OCI-LY3 (cell line): Measurements from ENCODE around the gene IL11.

Source experiments
- H2AFZ ChIP-seq: fragments of 200-600, 300-600 bp; shearing (Covaris generic); 2 replicates; pipeline ENCODE4 v1.6.0; 2014; ENCODE audit warnings: antibody characterized with exemption, low read depth, low read length
- H3K27ac ChIP-seq: fragments of 200-600, 300-600 bp; sonication (generic); 2 replicates; pipeline ENCODE4 v1.5.1; 2014; ENCODE audit warnings: mild to moderate bottlenecking, low read length, moderate library complexity, mixed read lengths
- H3K27me3 ChIP-seq: fragments of 200-600, 300-600 bp; sonication (generic); 2 replicates; pipeline ENCODE4 v1.6.1; 2014; ENCODE audit warnings: low read depth, low read length, mixed read lengths
- H3K36me3 ChIP-seq: fragments of 200-600, 300-600 bp; sonication (generic); replicated peaks from 2 replicates; pipeline ENCODE3; 2014; ENCODE audit warnings: low read depth, low read length, mixed read lengths
- H3K4me1 ChIP-seq: fragments of 300-600, 200-600 bp; sonication (generic); 2 replicates; pipeline ENCODE4 v1.6.1; 2014; ENCODE audit warnings: low read length, mixed read lengths
- H3K4me2 ChIP-seq: fragments of 200-600, 300-600 bp; sonication (generic); 2 replicates; pipeline ENCODE4 v1.6.1; 2014; ENCODE audit warnings: low read length, mixed read lengths
- H3K4me3 ChIP-seq: fragments of 300-600, 200-600 bp; sonication (generic); 2 replicates; pipeline ENCODE4 v1.5.1; 2014; ENCODE audit warnings: antibody characterized with exemption, mild to moderate bottlenecking, low read length, moderate library complexity
- H3K79me2 ChIP-seq: fragments of 300-600, 200-600 bp; shearing (Covaris generic); 2 replicates; pipeline ENCODE4 v1.6.1; 2014; ENCODE audit warnings: mild to moderate bottlenecking, low read length, mixed read lengths
- H3K9ac ChIP-seq: fragments of 300-600, 200-600 bp; shearing (Covaris generic); 2 replicates; pipeline ENCODE4 v1.6.0; 2014; ENCODE audit warnings: mild to moderate bottlenecking, low read length, moderate library complexity
- H3K9me3 ChIP-seq: fragments of 200-600, 300-600 bp; shearing (Covaris generic); 2 replicates; pipeline ENCODE4 v1.6.1; 2014; ENCODE audit warnings: low read length, mixed read lengths; ENCODE audit not compliant: insufficient read depth
- H4K20me1 ChIP-seq: fragments of 200-600, 300-600 bp; sonication (generic); 2 replicates; pipeline ENCODE4 v1.6.1; 2016; ENCODE audit warnings: low read length, mixed read lengths; ENCODE audit not compliant: insufficient read depth
- EZH2phosphoT487 ChIP-seq: fragments of 200-600 bp; shearing (Covaris generic); IDR thresholded peaks from 2 replicates; pipeline ENCODE4 v1.6.1; 2018; ENCODE audit warnings: antibody characterized with exemption, mixed run types, low read depth
- TF ChIP-seq, protein P1 (sequence below): fragments of 200-600, 300-600 bp; sonication (generic); IDR thresholded peaks from 2 replicates; pipeline ENCODE4 v1.5.1; 2014; ENCODE audit warnings: antibody characterized with exemption, low read length, low read depth

Gene IL11

GRCh38 chr19:55372316-55373081, 2.2 kb upstream of the IL11 start:
- Histone ChIP-seq H3K27ac (no peak overlapping the region), H3K27me3 (peaks cover 21% of the 10 kb centered on the region), H3K79me2 (no peaks in the 10 kb centered on the region), H3K4me3 (no peak overlapping the region), H3K9ac (no peak overlapping the region), H3K4me1 (peaks cover 11% of the 10 kb centered on the region), H3K4me2 (no peak overlapping the region), H2AFZ (no peak overlapping the region), H3K9me3 (no peaks in the 10 kb centered on the region), H4K20me1 (no peaks in the 10 kb centered on the region), H3K36me3 (no peaks in the 10 kb centered on the region)
- TF ChIP-seq, protein P1, sequence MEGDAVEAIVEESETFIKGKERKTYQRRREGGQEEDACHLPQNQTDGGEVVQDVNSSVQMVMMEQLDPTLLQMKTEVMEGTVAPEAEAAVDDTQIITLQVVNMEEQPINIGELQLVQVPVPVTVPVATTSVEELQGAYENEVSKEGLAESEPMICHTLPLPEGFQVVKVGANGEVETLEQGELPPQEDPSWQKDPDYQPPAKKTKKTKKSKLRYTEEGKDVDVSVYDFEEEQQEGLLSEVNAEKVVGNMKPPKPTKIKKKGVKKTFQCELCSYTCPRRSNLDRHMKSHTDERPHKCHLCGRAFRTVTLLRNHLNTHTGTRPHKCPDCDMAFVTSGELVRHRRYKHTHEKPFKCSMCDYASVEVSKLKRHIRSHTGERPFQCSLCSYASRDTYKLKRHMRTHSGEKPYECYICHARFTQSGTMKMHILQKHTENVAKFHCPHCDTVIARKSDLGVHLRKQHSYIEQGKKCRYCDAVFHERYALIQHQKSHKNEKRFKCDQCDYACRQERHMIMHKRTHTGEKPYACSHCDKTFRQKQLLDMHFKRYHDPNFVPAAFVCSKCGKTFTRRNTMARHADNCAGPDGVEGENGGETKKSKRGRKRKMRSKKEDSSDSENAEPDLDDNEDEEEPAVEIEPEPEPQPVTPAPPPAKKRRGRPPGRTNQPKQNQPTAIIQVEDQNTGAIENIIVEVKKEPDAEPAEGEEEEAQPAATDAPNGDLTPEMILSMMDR, result no peak
- TF ChIP-seq EZH2phosphoT487, result no peak

- H4K20me1 ChIP-seq, result no peaks in the 10 kb centered on the region
- H3K4me2 ChIP-seq, result no peak overlapping the region
- no peak overlapping the region for H2AFZ ChIP-seq
- H3K9ac ChIP-seq, result no peak overlapping the region
- TF ChIP-seq EZH2phosphoT487, result no peak
- TF ChIP-seq, protein P1, result no peak
- H3K27ac ChIP-seq, result no peak overlapping the region
- peaks cover 6% of the 10 kb centered on the region; the same call in 1 of the 2 replicates for H3K4me1 ChIP-seq
- H3K9me3 ChIP-seq, result no peaks in the 10 kb centered on the region
- H3K4me3 ChIP-seq, result no peak overlapping the region
- peaks cover 21% of the 10 kb centered on the region for H3K27me3 ChIP-seq
- no peaks in the 10 kb centered on the region for H3K79me2 ChIP-seq
- H3K36me3 ChIP-seq, result no peaks in the 10 kb centered on the region
Observed at GRCh38 chr19:55369653-55370304, 484 bp downstream of the IL11 start.

GRCh38 chr19:55368701-55369563, 1.3 kb downstream of the IL11 start:
- Histone ChIP-seq H3K27me3 (peaks cover 18% of the 10 kb centered on the region), H3K36me3 (no peaks in the 10 kb centered on the region), H3K9ac (no peak overlapping the region), H2AFZ (no peak overlapping the region), H3K4me3 (no peak overlapping the region), H3K79me2 (no peaks in the 10 kb centered on the region), H4K20me1 (no peaks in the 10 kb centered on the region), H3K9me3 (no peaks in the 10 kb centered on the region), H3K4me2 (no peak overlapping the region), H3K27ac (no peak overlapping the region), H3K4me1 (peaks cover 6% of the 10 kb centered on the region; the same call in 1 of the 2 replicates)
- TF ChIP-seq, protein P1, result no peak
- no peak for TF ChIP-seq EZH2phosphoT487

GRCh38 chr19:55368106-55368505, 2.2 kb downstream of the IL11 start:
- TF ChIP-seq, protein P1, result no peak
- no peak for TF ChIP-seq EZH2phosphoT487
- Histone ChIP-seq H3K27ac (no peak overlapping the region), H3K4me1 (0 out of 2 replicates have a peak, but pooled peaks cover 2% of the 10 kb centered on the region), H3K9ac (no peak overlapping the region), H3K27me3 (peaks cover 12% of the 10 kb centered on the region; the same call in 1 of the 2 replicates), H3K4me2 (no peak overlapping the region), H3K79me2 (no peaks in the 10 kb centered on the region), H3K9me3 (no peaks in the 10 kb centered on the region), H2AFZ (no peak overlapping the region), H4K20me1 (no peaks in the 10 kb centered on the region), H3K36me3 (no peaks in the 10 kb centered on the region), H3K4me3 (no peak overlapping the region)
